ENCODE results near the gene JPH4. TPM values are rescaled to one million over a fixed set of nuclear protein-coding genes. Genes with fewer than 3 reads are reported as not detected.

JPH4 gene
- total RNA-seq, 4 donors from 2014 or later = 0.30 to 0.60 (median 0.30) TPM; not detected in 1

GRCh38 chr14:23561259-23561658, 17.3 kb downstream of the JPH4 start:
- H3K4me3 ChIP-seq = no peak overlapping the region
- DNase-seq (ENCODE audit: low spot score in 2 of 2) = no peak
- H3K4me1 ChIP-seq = peaks cover 22% of the 10 kb centered on the region
- no peaks in the 10 kb centered on the region for H3K9me3 ChIP-seq
- H3K27me3 ChIP-seq = no peaks in the 10 kb centered on the region
- H3K27ac ChIP-seq = no peak overlapping the region
- H3K36me3 ChIP-seq = peaks cover 54% of the 10 kb centered on the region
- WGBS = 81% methylated on average over 2 of the region's 2 CpGs
- TF ChIP-seq CTCF (IDR thresholded peaks at IDR 0.05) = no peak
- TF ChIP-seq POLR2A (IDR thresholded peaks at IDR 0.05) = no peak
- TF ChIP-seq EP300 (IDR thresholded peaks at IDR 0.05) = no peak
- TF ChIP-seq POLR2AphosphoS5 (IDR thresholded peaks at IDR 0.05) = no peak

GRCh38 chr14:23559926-23560520, 18.6 kb downstream of the JPH4 start:
- H3K4me3 ChIP-seq = no peak overlapping the region
- no peaks in the 10 kb centered on the region for H3K27me3 ChIP-seq
- DNase-seq (ENCODE audit: low spot score in 2 of 2) = no peak
- no peak for TF ChIP-seq CTCF (IDR thresholded peaks at IDR 0.05)
- no peak for TF ChIP-seq POLR2A (IDR thresholded peaks at IDR 0.05)
- no peak for TF ChIP-seq EP300 (IDR thresholded peaks at IDR 0.05)
- no peak for TF ChIP-seq POLR2AphosphoS5 (IDR thresholded peaks at IDR 0.05)
- H3K9me3 ChIP-seq = no peaks in the 10 kb centered on the region
- peaks cover 54% of the 10 kb centered on the region for H3K36me3 ChIP-seq
- WGBS = 89% methylated on average over 3 of the region's 3 CpGs
- peaks cover 27% of the 10 kb centered on the region for H3K4me1 ChIP-seq
- H3K27ac ChIP-seq = no peak overlapping the region

- Histone ChIP-seq H3K36me3 (peaks cover 49% of the 10 kb centered on the region), H3K27ac (no peak overlapping the region), H3K9me3 (no peaks in the 10 kb centered on the region), H3K4me1 (peaks cover 27% of the 10 kb centered on the region), H3K4me3 (no peak overlapping the region), H3K27me3 (no peaks in the 10 kb centered on the region)
- TF ChIP-seq POLR2A (IDR thresholded peaks at IDR 0.05) = no peak
- no peak for TF ChIP-seq EP300 (IDR thresholded peaks at IDR 0.05)
- TF ChIP-seq CTCF (IDR thresholded peaks at IDR 0.05) = peak; percentile 52 to 85
- TF ChIP-seq POLR2AphosphoS5 (IDR thresholded peaks at IDR 0.05) = no peak
- no peak for DNase-seq (ENCODE audit: low spot score in 2 of 2)
- 68% methylated on average over 21 of the region's 21 CpGs for WGBS
Observed at GRCh38 chr14:23559010-23559925, 19.3 kb downstream of the JPH4 start.

- Histone ChIP-seq H3K4me3 (no peak overlapping the region), H3K9me3 (no peaks in the 10 kb centered on the region), H3K27ac (no peak overlapping the region), H3K36me3 (peaks cover 47% of the 10 kb centered on the region), H3K4me1 (peaks cover 27% of the 10 kb centered on the region), H3K27me3 (no peaks in the 10 kb centered on the region)
- no peak for DNase-seq (ENCODE audit: low spot score in 2 of 2)
- TF ChIP-seq CTCF (IDR thresholded peaks at IDR 0.05) = no peak
- no peak for TF ChIP-seq POLR2A (IDR thresholded peaks at IDR 0.05)
- no peak for TF ChIP-seq POLR2AphosphoS5 (IDR thresholded peaks at IDR 0.05)
- TF ChIP-seq EP300 (IDR thresholded peaks at IDR 0.05) = no peak
- WGBS = 86% methylated on average over 10 of the region's 10 CpGs
Observed at GRCh38 chr14:23558346-23559009, 20.1 kb downstream of the JPH4 start.

GRCh38 chr14:23557946-23558345, 20.6 kb downstream of the JPH4 start:
- Histone ChIP-seq H3K36me3 (peaks cover 43% of the 10 kb centered on the region), H3K4me3 (no peak overlapping the region), H3K27me3 (no peaks in the 10 kb centered on the region), H3K27ac (no peak overlapping the region), H3K9me3 (no peaks in the 10 kb centered on the region), H3K4me1 (peaks cover 27% of the 10 kb centered on the region)
- DNase-seq (ENCODE audit: low spot score in 2 of 2) = no peak
- WGBS = 100% methylated on average over 1 of the region's 1 CpG
- no peak for TF ChIP-seq CTCF (IDR thresholded peaks at IDR 0.05)
- no peak for TF ChIP-seq POLR2A (IDR thresholded peaks at IDR 0.05)
- TF ChIP-seq POLR2AphosphoS5 (IDR thresholded peaks at IDR 0.05) = no peak
- no peak for TF ChIP-seq EP300 (IDR thresholded peaks at IDR 0.05)
